PC-9 (cell line): ENCODE measurements around the gene GRB14.

Source experiments
- EZH2 ChIP-seq: fragments of 200-600 bp; sonication (generic); IDR thresholded peaks from 2 replicates; pipeline ENCODE4 v1.8.0; 2017; ENCODE audit warnings: antibody characterized with exemption, low read depth
- TF ChIP-seq, protein P1 (sequence below): fragments of 200-600 bp; sonication (generic); conservative IDR thresholded peaks from 2 replicates; pipeline ENCODE4 v1.6.1; 2017; ENCODE audit warnings: mixed run types, antibody characterized with exemption, mild to moderate bottlenecking, moderate library complexity

DNA sequence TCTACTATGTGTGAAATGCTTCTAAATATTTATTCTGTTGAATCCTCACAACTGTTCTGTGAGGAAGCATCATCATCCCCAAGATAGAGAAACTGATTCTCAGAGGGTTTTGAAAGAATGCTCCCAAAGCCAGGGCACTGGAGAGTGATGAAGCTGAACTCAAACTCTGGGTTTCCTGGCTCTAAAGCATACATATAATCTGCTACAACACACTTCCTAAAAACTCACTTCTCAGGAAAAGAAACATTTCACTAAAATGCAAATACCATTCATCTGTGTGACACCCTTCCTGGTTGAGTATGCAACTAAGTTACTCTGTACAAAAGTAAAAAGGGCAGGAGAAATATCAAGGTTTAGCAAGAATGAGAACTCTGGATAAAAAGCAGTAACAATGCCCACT lies 58.6 kb downstream of the GRB14 start:
- TF ChIP-seq, protein P1, sequence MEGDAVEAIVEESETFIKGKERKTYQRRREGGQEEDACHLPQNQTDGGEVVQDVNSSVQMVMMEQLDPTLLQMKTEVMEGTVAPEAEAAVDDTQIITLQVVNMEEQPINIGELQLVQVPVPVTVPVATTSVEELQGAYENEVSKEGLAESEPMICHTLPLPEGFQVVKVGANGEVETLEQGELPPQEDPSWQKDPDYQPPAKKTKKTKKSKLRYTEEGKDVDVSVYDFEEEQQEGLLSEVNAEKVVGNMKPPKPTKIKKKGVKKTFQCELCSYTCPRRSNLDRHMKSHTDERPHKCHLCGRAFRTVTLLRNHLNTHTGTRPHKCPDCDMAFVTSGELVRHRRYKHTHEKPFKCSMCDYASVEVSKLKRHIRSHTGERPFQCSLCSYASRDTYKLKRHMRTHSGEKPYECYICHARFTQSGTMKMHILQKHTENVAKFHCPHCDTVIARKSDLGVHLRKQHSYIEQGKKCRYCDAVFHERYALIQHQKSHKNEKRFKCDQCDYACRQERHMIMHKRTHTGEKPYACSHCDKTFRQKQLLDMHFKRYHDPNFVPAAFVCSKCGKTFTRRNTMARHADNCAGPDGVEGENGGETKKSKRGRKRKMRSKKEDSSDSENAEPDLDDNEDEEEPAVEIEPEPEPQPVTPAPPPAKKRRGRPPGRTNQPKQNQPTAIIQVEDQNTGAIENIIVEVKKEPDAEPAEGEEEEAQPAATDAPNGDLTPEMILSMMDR = no peak
- no peak for TF ChIP-seq EZH2
